ENCODE measurements around the gene AKAP8L.
"Not testable (repeated sequence)": the region's sequence is repeated elsewhere in the genome, so short reads cannot be mapped to it uniquely, and the experiment has no call there.

The AKAP8L gene

DNA sequence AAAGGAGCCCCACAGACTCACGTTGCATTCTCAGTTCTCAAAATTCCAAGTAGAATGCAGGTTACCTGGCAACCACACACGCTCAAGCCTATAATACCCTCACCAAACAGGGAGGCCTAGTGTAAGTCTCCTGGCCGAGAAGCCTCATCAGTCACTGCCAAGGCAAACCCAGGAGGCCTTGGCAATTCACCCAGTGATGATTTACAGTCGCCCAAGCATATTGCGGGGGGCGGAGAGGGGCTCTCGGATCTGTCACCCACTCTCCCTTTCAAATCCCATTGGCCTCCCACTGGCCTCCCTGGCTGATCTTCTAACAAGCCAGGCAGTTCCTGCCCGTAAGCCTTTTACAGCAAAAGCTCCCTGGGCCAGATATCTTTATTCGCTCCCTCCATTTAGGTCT lies 1.1 kb downstream of the AKAP8L start:
- no peak for DNase-seq (ENCODE audit: low read depth)

DNA sequence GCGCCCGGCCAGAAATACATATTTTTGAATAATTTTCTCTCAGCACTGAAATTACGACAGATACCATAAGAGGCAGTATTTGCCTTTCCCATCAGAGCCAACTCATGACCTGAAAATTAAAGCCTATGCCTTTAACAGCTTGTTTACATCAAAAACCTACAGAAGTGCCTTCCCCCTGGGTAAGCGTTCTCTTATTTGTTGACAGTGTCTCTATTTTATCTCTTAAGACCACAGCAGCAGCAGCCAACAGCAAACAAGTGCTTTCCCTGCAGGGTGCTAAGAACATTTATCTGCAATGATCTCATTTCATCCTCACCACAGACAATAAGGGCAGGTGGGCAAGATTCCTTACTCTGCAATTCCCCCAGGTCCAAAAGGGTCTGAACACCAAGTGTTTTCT lies 6.0 kb downstream of the AKAP8L start:
- no peak for DNase-seq (ENCODE audit: low read depth)

DNA sequence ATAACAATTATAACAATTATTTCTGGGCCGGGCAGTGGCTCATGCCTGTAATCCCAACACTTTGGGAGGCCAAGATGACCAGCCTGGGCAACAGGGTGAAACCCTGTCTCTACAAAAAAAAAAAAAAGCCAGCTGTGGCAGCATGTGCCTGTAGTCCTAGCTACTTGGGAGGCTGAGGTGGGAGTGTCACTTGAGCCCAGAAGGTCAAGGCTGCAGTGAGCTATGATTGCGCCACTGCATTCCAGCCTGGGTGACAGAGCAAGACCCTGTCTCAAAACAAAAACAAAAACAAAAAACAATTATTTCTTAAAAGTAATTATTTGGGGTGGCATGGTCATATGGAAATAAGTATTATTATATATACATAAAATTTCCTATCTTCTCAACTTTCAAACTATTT lies 7.4 kb downstream of the AKAP8L start:
- not testable (repeated sequence) for DNase-seq (ENCODE audit: low read depth)

DNA sequence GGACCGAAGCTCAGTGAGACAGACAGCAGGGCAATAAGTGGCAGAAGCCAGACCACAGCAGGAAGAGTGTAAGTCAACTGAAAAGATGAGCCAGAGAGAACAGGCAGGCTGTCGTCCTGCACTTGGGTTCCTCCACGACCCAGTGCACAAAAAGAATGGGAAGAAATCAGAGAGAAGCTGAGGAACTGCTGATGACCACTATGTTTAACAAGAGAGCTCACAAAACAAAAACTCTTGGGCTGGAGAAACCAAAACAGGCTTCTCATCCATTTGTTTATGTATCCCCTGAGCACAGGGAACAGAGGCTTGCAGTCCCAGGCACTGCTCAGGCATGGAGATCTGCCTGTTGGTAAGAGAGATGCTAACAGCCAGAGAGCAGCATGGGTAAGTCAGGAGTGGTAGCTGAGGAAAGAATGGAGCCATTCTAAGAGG lies 14.0 kb downstream of the AKAP8L start:
- no peak for DNase-seq (ENCODE audit: low read depth)

DNA sequence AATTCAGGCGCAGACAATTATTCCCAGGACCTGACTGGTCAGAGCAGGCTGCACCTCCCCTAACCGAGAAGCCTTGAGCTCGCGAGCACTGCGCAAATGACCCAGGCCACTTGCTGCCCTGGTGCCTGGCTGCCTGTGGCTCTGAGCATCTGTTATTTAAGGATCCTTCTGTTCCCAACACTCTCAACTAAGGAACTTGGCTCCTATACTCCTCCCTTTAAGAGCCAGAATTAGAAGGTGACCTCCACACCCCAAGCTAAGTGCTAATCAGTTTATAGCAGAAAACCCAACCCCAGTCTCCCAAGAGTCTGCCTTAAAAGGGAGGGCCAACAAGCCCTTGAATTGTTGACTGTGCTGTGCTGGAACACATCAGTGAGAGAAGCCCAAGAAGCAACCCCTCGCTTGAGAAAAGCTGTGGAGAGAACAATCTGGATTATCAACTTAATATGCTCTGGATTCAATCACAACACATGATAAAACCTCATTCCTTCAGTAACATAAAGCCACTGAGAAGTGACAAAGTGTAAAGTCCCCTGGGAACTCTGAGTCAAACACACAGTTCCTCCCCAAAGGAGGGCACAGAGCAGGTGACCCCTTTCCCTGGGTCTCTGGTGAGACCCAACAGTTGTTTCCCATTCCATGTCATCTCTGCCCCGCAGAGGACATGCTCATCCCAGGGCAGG lies 14.6 kb downstream of the AKAP8L start:
- DNase-seq (ENCODE audit: low read depth) = no peak

DNA sequence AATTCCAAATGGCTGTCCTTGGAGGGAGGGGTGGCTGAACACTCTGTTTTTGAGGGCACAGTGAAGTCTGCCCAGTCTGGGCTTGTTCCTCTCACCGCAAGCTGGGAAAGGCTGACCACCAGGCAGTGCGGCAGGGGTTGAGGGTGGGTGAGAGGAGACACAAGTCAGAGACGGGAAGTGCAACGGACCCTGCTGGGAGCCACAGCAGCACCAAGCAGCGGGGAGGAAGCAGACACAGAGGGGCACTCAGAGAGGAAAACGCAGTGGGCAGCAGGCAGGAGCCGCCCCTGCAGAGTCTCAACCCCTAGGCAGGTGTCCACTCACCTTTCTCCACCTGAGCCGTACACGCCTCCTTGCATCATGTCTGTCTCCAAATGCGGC lies 15.6 kb downstream of the AKAP8L start:
- DNase-seq (ENCODE audit: low read depth) = no peak

DNA sequence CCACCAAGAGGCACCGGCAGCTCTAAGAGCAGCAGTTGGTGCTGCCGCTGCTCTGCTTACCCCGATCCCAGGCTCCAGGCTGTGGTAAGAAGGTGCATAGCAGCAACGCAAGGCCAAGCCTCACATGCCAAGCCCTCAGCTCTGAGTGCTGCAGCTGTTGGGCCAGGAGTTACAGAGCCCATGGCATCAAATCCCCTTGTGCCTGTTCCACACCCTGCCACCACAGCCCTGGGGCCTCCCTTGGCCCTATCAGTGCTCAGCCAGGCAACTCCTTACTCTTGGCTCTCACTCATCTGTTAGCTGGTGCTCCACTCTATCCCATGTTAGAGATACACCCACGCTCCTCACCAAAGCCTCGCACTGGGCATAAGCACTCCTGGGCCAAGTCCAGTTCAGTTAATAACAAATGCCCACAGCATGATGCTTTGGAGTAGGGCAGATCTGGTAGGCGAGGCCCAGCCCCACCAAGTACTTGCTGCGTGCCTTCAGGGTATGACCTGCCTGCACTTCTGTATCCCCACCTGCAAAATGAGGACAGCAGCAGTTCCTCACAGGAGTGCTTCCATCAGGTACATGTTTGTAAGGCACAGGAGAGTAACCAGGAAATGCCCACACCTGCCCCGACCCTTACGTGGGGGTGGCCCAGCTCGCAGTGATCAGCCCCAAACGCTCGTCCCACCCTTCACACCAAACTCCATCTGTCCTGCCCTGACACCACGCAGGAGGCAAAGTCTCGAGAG lies 16.2 kb downstream of the AKAP8L start:
- DNase-seq (ENCODE audit: low read depth) = no peak

DNA sequence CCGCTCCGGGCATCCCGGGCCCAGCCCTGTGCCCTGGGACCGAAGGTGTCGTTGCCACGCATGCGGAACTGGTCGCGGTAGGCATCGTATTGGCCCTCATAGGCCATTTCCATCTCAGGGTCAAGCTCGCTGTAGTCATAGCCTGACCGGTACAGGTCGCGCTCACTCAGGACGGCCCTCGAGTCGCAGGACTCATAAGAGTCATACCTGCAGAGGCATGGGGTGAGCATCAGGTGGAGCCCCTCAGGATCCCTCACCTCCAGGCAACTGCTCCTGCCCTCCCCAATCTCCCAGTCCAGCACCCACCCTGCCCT lies 17.4 kb downstream of the AKAP8L start:
- DNase-seq (ENCODE audit: low read depth) = no peak

DNA sequence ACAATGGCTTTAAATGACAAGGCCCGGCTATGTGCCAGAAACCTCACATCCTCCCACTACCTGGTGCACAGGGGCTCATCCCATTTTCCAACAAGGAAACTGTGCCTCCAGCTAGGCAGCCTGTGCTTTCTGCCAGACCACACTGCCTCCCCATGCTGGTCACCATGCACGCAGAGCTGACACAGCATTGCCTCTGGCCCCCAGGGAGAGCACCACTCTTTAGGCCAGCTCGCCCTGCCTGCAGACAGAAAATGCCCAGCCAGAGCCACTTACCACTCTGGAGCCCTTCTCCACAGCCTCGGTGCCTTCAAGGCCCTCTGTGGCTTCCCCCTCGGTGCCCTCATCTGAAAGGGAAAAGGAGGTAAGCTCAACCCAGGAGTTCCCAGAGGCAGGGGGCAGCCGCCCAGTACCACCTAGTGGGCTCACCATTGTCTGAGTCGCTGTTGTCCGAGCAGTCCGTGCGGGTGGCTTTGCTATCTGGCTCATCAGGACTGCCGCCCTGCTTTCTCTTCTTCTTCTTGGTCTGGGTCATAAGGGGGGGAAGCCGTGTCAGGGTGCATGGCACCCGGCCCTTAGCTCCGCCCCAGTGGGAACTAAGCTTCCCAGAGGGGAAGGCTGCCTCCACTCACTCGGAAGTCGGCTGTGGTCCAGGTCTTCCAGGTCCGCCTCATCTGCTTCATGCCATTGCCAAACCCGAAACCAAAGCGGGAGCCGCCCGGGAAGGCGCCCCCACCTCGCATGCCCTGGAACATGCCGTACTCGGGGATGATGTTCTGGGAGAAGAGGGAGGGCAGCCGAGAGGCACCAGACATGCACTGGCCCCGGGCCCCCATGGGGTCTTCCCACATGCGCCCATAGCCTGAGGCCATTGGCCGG lies 18.0 kb downstream of the AKAP8L start:
- no peak for DNase-seq (ENCODE audit: low read depth)

DNA sequence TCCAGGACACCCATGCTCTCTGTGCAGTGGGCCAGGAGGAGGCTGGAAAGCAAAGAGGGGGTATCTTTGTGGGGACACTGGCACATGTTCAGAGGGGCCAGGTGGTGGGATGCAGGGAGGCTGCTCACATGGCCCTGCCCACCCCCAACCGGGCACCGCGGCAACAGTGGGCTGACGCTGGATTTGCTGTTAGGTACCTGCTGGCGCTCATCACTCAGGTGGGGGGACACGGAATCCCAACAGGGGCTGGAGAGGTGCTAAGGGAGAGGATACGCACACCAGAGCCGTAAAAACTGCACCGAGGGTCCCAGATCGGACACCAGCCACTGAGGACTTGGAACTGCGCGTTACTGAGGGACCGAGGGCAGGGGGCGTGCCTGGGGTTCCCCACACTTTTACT lies 19.2 kb downstream of the AKAP8L start:
- no peak for DNase-seq (ENCODE audit: low read depth)

DNA sequence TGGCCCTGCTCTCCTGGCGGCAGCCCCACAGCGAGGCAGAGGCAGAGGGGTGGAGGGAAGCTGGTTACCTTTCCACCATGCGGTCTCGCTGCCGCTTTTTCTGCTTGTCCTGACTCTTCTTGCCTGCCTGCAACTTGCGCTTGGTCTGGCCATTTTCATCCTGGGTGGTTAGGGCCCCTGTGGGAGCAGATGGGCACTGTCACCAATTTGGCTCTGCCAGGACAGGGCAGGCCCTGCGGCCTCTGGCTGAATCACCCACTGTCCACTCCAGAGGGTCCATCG lies 19.6 kb downstream of the AKAP8L start:
- DNase-seq (ENCODE audit: low read depth) = no peak

DNA sequence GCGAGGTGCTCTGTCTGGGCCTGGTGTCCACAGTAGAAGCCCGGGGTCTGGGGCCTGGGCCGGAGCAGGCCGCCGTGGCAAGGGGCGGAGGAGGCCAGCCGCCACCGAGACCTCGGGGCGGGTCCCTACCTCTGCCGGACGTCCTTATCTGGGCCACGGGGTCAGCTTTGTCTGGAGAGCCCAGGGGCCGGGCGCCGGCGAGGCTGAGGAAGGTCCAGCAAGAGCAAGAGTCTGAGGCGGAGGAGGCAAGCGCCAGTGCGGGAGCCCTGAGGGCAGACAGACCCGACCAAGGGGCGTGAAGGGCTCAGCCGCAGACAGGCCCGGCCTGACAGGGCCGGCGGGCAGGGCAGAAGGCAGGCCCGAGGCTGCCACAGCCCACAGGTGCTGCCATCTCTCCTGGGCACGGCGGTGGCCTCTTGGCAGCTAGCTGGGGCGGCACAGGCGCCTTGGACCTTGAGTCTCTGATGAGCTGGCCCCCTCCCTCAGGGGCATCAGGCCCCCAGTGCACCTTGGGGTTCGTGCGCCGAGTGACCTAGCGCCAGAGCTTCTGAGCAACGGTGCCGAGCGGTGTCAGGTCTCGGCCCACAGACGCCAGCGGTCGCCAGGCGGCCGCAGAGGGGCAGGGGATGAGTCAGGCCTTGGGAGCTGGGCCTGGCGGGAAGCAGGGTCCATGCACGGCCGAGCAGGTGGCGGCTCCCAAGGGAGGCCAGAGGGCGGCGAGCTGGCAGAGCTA lies 20.1 kb downstream of the AKAP8L start:
- no peak for DNase-seq (ENCODE audit: low read depth)

DNA sequence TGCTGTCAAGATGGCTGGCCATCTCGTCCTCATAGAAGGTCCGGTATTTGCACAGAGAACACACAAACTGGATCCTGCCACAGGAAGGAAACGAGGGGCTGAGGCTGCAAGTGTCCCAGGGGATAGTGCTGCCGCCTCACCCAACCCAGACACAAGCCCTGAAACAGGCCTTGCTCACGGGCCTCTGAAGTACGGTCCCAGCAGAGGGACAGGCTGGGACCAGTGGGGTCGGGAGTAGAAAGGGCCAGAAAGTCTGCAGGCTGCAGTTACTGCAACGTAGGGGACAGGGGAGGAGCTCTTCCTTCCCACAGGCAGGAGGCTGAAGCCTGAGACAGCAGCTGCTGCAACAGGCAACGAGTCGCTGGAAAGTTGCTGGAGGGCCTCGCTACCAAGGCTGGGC lies 21.0 kb downstream of the AKAP8L start:
- no peak for DNase-seq (ENCODE audit: low read depth)

DNA sequence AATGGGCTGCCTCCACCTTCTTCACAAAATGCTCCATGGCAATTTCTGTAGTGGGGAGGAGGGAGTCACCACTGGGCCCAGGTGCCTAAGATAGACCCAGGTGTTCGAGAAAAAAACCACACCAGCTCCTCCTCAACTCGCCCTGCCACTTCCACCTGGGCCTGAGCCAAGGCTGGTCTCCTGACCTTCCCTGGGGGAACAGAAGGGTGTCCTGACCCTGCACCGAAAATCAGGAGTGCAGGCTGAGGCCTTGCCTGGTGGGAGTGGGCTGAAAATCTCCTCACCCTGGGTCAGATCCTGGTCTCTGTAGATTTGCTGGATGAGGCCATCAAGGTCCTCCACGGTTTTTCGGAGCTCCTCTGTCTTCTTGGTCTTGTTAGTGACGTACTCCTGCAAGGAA lies 21.6 kb downstream of the AKAP8L start:
- no peak for DNase-seq (ENCODE audit: low read depth)

DNA sequence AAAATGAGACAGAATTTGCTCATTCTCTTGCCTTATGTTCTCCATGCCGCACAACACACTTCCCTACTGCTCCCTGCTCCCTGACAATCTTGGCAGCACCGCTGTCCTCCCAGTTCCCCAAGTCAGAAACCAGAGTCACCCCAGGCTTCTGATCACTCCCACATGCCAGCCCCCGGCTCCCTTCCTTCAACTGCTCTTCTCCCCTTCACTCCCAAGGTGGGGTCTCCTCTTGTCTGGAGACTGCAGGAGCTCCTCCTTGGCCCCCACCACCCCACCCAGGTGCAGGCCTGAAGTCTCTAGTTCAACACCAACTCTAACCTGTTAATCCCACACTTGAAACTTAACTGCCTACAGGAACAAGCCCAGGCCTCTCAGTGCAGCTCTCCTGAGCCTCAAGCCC lies 22.4 kb downstream of the AKAP8L start:
- DNase-seq (ENCODE audit: low read depth) = no peak

DNA sequence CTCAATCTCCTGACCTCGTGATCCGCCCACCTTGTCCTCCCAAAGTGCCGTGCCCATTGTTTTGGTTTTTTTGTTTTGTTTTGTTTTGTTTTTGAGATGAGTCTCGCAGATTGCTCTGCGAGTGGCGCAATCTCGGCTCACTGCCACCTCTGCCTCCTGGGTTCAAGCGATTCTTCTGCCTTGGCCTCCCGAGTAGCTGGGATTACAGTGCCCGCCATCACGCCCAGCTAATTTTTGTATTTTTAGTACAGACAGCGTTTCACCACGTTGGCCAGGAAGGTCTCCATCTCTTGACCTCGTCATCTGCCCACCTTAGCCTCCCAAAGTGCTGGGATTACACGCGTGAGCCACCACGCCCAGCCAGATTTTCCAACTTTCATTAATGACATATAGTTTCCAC lies 23.5 kb downstream of the AKAP8L start:
- DNase-seq (ENCODE audit: low read depth) = not testable (repeated sequence)

DNA sequence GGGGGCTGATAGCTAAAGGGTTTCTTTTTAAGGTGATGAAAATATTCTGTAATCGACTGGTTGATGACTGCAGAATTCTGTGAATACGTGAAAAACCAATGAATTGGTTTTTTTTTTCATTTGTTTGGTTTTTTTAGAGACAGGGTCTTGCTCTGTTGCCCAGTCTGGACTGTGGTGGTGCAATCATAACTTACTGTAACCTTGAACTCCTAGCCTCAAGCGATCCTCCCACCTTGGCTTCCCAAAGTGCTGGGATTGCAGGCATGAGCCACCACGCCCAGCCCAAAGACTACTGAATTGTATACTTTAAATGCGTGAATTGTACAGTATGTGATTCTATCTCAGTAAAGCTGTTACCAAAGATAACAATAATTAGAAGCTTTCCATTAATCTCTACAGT lies 24.4 kb downstream of the AKAP8L start:
- DNase-seq (ENCODE audit: low read depth) = no peak

DNA sequence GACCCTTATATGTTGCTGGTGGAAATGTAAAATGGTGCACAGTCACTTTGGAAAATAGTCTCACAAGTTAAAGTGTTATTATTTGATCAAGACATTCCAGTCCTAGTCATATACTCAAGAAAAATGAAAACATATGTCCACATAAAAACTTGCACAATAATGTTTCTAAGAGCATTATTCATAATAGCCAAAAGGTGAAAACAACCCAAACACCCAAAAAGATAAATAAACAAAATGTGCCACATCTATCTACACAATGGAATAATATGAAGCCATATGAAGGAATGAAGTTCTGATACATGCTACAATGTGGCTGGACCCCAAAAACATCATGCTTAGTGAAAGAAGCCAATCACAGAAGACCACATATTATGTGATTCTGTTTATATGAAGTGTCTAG lies 24.8 kb downstream of the AKAP8L start:
- DNase-seq (ENCODE audit: low read depth) = peak; percentile 25

DNA sequence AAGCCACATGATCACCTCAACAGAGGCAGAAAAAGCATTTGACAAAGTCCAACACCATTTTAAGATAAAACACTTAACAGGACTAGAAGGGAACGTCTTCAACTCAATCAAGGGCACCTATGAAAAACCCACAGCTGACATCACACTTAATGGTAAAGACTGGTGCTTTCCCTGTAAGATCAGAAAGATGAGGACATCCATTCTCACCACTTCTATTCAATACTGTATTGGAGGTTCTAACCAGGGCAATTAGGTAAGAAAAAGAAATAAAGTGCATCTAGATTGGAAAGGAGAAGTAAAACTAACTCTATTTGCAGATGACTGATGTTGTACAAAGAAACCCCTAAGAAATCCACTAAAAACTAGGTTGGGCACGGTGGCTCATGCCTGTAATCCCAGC lies 28.0 kb downstream of the AKAP8L start:
- DNase-seq (ENCODE audit: low read depth) = no peak

DNA sequence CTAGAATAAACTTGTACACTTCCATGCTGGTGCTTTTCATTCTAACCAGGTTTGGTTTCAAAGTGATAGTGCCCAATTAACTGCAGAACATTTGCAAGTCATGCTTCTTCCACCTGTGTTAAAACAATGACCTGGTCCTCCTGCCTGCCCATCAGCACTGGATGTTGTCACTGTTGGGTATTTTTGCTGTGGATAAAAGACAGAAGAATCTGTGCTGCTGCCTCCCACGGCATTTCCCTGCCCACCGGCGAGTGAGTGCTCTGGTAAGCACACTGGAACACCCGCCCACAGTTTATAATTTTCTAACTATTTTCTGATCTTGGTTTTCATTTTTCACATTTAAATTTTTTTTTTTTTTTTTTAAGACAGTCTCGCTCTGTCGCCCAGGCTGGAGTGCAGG lies 36.9 kb downstream of the AKAP8L start:
- no peak for DNase-seq (ENCODE audit: low read depth)

DNA sequence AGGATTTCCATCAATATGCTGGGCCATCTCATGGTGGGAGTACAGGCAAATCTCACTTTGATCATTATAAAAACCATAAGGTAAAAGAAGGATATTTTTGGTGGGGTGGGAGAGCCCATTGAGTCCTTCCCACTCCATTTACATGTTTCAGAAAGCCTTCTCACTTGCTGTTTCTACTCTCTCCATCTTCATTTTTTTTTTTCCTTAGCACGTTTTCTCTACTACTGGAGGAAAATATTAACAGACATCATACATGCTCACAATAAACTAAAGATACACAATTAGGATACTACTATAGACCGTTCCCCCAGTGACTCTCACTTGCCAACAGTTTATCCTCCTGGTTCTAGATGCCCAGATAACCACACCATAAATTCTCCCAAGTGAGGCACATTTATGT lies 37.4 kb downstream of the AKAP8L start:
- no peak for DNase-seq (ENCODE audit: low read depth)

DNA sequence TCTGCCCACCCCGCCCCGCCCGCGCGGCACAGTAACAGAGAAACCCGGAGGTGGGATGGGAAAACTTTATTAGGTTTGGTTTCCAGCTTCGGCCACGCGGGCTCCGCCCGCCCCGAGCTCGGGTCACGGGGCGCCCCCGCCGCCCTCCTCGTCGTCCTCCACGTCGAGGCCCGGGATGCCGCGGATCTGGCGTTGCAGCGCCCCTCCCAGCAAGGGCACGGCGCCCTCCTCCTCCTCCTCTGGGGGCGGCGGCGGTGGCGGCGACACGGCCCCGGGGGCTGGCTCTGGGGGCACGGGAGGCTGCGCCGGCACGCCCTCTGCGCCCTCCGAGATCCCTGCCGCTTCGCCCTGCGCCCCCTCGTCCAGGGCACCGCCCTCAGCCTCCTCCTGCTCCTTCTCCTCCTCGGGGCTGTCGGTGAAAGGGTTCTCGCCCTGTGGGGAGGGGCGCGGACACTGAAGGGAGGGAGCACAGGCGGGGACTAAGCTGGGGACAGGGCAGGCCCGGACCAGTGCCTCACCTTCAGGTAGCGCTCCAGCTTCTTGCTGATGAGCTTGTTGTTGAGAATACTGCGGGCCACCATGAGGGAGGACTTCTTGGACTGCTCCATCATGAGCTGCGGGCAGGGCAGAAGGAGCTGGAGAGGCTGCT lies 38.7 kb downstream of the AKAP8L start:
- peak; percentile 20 for DNase-seq (ENCODE audit: low read depth)
